ENCODE measurements around the gene FSTL3.

DNA sequence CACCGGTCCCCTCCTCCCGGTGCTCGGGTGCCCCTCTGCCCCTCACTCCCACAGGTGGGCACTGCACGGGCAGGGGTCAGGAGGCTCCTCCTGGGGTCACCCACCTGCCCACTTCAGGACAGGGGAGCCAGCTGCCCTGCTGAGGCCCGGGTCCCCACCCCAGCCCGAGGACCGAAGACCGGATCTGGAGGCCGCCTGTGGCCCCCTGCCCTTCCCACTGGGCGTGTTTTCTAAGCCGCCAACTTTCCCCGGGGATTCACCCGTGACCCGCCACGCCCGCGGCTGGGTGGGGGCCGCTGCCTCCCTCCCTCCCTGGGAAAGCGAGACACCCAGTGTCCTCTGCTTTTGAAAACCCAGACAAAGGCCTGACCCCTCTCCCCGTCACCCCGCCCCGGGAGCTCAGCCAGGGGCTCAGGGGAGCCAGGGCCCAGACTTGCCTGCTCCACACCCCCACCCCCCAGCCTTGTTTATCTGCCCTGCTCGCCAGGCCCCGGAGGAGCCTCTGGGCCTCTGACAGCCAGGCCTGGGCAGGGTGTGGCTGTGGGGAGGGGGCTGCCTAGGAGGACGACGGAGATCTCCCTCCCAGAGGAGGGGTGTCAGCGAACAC lies 33.9 kb downstream of the FSTL3 start:
- no peak for TF ChIP-seq POLR2A (IDR thresholded peaks at IDR 0.05; ENCODE audit: low read length)
- TF ChIP-seq GATA1 (IDR thresholded peaks at IDR 0.05; ENCODE audit: low read depth, low read length) = no peak

All from erythroblast (primary cell).